ENCODE data around the gene ZFAND2A.

ZFAND2A gene

DNA sequence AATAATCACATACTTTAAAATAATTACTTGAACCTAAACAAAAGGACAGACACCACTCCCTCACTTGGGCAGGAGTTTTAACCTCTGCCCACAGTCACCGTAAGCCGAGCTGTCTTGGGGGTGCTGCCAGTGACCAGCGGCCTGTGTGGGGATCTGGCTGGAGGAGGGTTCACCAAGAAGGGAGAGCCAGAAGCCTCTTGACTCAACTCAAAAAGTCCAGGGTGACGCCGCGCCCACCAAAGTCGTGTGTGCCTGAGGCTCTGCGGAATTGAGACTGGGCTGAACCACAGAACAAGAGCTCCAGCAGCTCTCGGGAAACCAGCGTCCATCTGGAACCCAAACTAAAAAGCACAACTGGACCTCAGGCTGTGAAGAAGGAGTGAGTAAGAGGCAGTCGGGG is 35.8 kb downstream of the ZFAND2A start:
- ChIA-PET CTCF (interaction anchor here (0.5 to 1.7 kb wide), 3 partner anchors 8 to 350 kb away, joined by 3 to 5 read pairs (median 3); no protein-coding TSS in a partner anchor), POLR2A (interaction anchor here (1.2 kb wide), 1 partner anchor 36 kb away, joined by 3 read pairs; no protein-coding TSS in a partner anchor)
- no peak overlapping the region for H3K4me3 ChIP-seq (ENCODE audit: low read depth, low read length)
- no peaks in the 10 kb centered on the region for H3K9me3 ChIP-seq (ENCODE audit: control insufficient read depth, insufficient read depth, low read depth, low read length)
- TF ChIP-seq MEIS1 (CRISPR knock-in tag; IDR thresholded peaks at IDR 0.05; ENCODE audit: borderline replicate concordance) (no peak), ZNF610 (tag by site-specific recombination; IDR thresholded peaks at IDR 0.05; ENCODE audit: borderline replicate concordance) (no peak), ZNF2 (tag by site-specific recombination; IDR thresholded peaks at IDR 0.05) (no peak), ZFHX2 (tag by site-specific recombination; conservative IDR thresholded peaks at IDR 0.05) (no peak), ZNF311 (tag by site-specific recombination; IDR thresholded peaks at IDR 0.05; ENCODE audit: borderline replicate concordance) (no peak), SP2 (tag by site-specific recombination; IDR thresholded peaks at IDR 0.05) (no peak), ZNF561 (tag by site-specific recombination; IDR thresholded peaks at IDR 0.05; ENCODE audit: borderline replicate concordance) (no peak)
- TF ChIP-seq, protein P1, sequence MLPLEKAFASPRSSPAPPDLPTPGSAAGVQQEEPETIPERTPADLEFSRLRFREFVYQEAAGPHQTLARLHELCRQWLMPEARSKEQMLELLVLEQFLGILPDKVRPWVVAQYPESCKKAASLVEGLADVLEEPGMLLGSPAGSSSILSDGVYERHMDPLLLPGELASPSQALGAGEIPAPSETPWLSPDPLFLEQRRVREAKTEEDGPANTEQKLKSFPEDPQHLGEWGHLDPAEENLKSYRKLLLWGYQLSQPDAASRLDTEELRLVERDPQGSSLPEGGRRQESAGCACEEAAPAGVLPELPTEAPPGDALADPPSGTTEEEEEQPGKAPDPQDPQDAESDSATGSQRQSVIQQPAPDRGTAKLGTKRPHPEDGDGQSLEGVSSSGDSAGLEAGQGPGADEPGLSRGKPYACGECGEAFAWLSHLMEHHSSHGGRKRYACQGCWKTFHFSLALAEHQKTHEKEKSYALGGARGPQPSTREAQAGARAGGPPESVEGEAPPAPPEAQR (tag by site-specific recombination; IDR thresholded peaks at IDR 0.05) = no peak
- H3K4me1 ChIP-seq (ENCODE audit: control insufficient read depth, insufficient read depth, low read length) = no peaks in the 10 kb centered on the region
- peaks cover 5 to 19% of the 10 kb centered on the region in 2 experiments; a peak in 2 of 3 replicates for H3K36me3 ChIP-seq (ENCODE audit: control insufficient read depth in 2 of 2, insufficient read depth in 1 of 2, low read length in 2 of 2)
- no peak overlapping the region for H3K27ac ChIP-seq (ENCODE audit: extremely low read depth, low read depth, low read length)

GRCh38 chr7:1123715-1124114 is 36.3 kb downstream of the ZFAND2A start:
- Histone ChIP-seq H3K4me1 (ENCODE audit: control insufficient read depth, insufficient read depth, low read length) (no peaks in the 10 kb centered on the region), H3K4me3 (ENCODE audit: low read depth, low read length) (no peak overlapping the region), H3K36me3 (ENCODE audit: control insufficient read depth in 2 of 2, insufficient read depth in 1 of 2, low read length in 2 of 2) (peaks cover 5 to 19% of the 10 kb centered on the region in 2 experiments; a peak in 2 of 3 replicates), H3K27ac (ENCODE audit: extremely low read depth, low read depth, low read length) (no peak overlapping the region), H3K9me3 (ENCODE audit: control insufficient read depth, insufficient read depth, low read depth, low read length) (no peaks in the 10 kb centered on the region)
- ChIA-PET CTCF (interaction anchor here (1.4 to 1.7 kb wide), 3 partner anchors 8 to 57 kb away, joined by 3 to 6 read pairs (median 5); no protein-coding TSS in a partner anchor), POLR2A (interaction anchor here (1.2 kb wide), 1 partner anchor 37 kb away, joined by 3 read pairs; no protein-coding TSS in a partner anchor)
- peak; percentile 59 for TF ChIP-seq ZNF600 (tag by site-specific recombination; IDR thresholded peaks at IDR 0.05)
- peak; percentile 14; the same call in 1 of the 2 replicates for TF ChIP-seq ZNF654 (tag by site-specific recombination; IDR thresholded peaks at IDR 0.05; ENCODE audit: low read depth)
- no peak for TF ChIP-seq ZSCAN5A (tag by site-specific recombination; IDR thresholded peaks at IDR 0.05)
- no peak for TF ChIP-seq ZNF366 (tag by site-specific recombination; conservative IDR thresholded peaks at IDR 0.05)
- TF ChIP-seq ZBTB17 (tag by site-specific recombination; IDR thresholded peaks at IDR 0.05) = no peak
- TF ChIP-seq REPIN1 (tag by site-specific recombination; IDR thresholded peaks at IDR 0.05; ENCODE audit: low read depth) = no peak
- TF ChIP-seq ZNF18 (tag by site-specific recombination; IDR thresholded peaks at IDR 0.05) = no peak
- TF ChIP-seq ZNF223 (tag by site-specific recombination; IDR thresholded peaks at IDR 0.05) = no peak
- peak; percentile 58 for TF ChIP-seq CTCF (tag by site-specific recombination; IDR thresholded peaks at IDR 0.05)
- peak; percentile 81 for TF ChIP-seq IKZF3 (tag by site-specific recombination; IDR thresholded peaks at IDR 0.05)
- TF ChIP-seq OSR2 (tag by site-specific recombination; IDR thresholded peaks at IDR 0.05) = peak; percentile 32; the same call in 1 of the 2 replicates
- 0 out of 2 replicates have a peak, but pooled peaks have one; percentile 30 for TF ChIP-seq ZNF394 (tag by site-specific recombination; IDR thresholded peaks at IDR 0.05; ENCODE audit: borderline replicate concordance)
